IgD-negative memory B cell (primary cell): Measurements from ENCODE around the gene DGKK. TPM values are rescaled to one million over a fixed set of nuclear protein-coding genes. Genes with fewer than 3 reads are reported as not detected.
A peak's percentile ranks its signal among the peaks of the same experiment; 100 is the strongest.

ENCODE experiments used
- H3K27ac Mint-ChIP-seq, 3 donors: one replicate each; pipeline ENCODE4 v1.8.0; 2020 to 2022; ENCODE audit warnings: mild to moderate bottlenecking in 3 of 3, mixed read lengths in 3 of 3, moderate library complexity in 1 of 3
- H3K27me3 Mint-ChIP-seq: one replicate; pipeline ENCODE4 v1.8.0; 2021; ENCODE audit warnings: mixed read lengths
- H3K36me3 Mint-ChIP-seq: one replicate; pipeline ENCODE4 v1.8.0; 2020; ENCODE audit warnings: mild to moderate bottlenecking, mixed read lengths
- H3K4me1 Mint-ChIP-seq, 3 donors: one replicate each; pipeline ENCODE4 v1.8.0; 2020 to 2022; ENCODE audit warnings: mixed read lengths in 3 of 3, mild to moderate bottlenecking in 1 of 3
- H3K4me3 Mint-ChIP-seq, 4 donors: one replicate each; pipeline ENCODE4 v1.8.0; 2020 to 2022; ENCODE audit warnings: mild to moderate bottlenecking in 4 of 4, mixed read lengths in 4 of 4, moderate library complexity in 3 of 4
- H3K9me3 Mint-ChIP-seq, 3 donors: one replicate each; pipeline ENCODE4 v1.8.0; 2020 to 2021; ENCODE audit warnings: mixed read lengths in 3 of 3, mild to moderate bottlenecking in 1 of 3
- polyA plus RNA-seq: library from polyadenylated mRNA; unstranded; fragments of 300-500 nt; fragmentation: Illumina TruSeq; gene quantifications from one replicate; pipeline ENCODE4 v1.2.3, GENCODE V29; 2021

The DGKK gene
- polyA plus RNA-seq, 1 donor from 2014 or later: 0.05 TPM

- Mint-ChIP-seq H3K4me3 (no peak overlapping the region), H3K9me3 (no peaks in the 10 kb centered on the region), H3K27me3 (peaks cover 10% of the 10 kb centered on the region), H3K36me3 (peaks cover 2% of the 10 kb centered on the region), H3K4me1 (no peaks in the 10 kb centered on the region), H3K27ac (no peak overlapping the region)
Measured at GRCh38 chrX:50448565-50448964, 22.1 kb downstream of the DGKK start.

- Mint-ChIP-seq H3K27me3 (peaks cover 12% of the 10 kb centered on the region), H3K36me3 (peaks cover 2% of the 10 kb centered on the region), H3K27ac (no peak overlapping the region), H3K9me3 (no peaks in the 10 kb centered on the region), H3K4me3 (no peak overlapping the region), H3K4me1 (no peaks in the 10 kb centered on the region)
Measured at GRCh38 chrX:50447535-50447934, 23.1 kb downstream of the DGKK start.

DNA sequence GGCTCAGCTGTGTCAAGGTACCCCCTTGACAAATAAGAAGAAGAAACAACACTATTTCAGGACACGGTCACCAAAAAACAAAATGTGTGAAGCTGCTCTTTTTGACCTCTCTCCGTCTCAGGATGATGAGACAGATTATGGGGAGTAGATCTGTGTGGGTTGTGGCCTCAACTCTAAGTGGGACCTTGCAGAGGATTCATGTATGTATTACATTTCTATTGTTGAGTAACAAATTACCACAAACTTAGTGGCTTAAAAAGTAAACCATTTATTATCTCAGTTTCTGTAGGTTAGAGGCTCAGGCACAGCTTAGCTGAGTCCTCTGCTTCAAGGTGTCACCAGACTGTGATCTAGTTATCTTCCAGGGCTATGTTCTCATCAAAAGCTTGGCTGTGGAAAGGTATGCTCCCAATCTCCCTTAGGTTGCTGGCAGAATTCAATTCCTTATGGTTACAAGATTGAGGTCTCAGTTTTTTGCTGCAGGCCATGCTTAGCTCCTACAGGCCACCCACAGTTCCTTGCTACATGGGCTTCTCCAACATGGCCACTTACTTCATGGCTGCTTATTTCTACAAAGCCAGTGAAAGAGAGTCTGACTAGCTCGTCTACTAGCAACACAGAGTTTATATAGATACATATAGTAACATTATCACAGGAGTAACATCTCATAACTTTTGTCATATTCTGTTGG lies 28.1 kb downstream of the DGKK start:
- H3K27ac Mint-ChIP-seq: no peak overlapping the region
- no peak overlapping the region for H3K4me3 Mint-ChIP-seq
- no peaks in the 10 kb centered on the region for H3K9me3 Mint-ChIP-seq
- peaks cover 1% of the 10 kb centered on the region for H3K27me3 Mint-ChIP-seq
- no peaks in the 10 kb centered on the region for H3K36me3 Mint-ChIP-seq
- no peaks in the 10 kb centered on the region for H3K4me1 Mint-ChIP-seq

- H3K4me1 Mint-ChIP-seq: no peaks in the 10 kb centered on the region
- peaks cover 7% of the 10 kb centered on the region for H3K27me3 Mint-ChIP-seq
- no peaks in the 10 kb centered on the region for H3K9me3 Mint-ChIP-seq
- no peaks in the 10 kb centered on the region for H3K36me3 Mint-ChIP-seq
- no peak overlapping the region for H3K4me3 Mint-ChIP-seq
- no peak overlapping the region for H3K27ac Mint-ChIP-seq
Measured at GRCh38 chrX:50436797-50437196, 33.8 kb downstream of the DGKK start.

DNA sequence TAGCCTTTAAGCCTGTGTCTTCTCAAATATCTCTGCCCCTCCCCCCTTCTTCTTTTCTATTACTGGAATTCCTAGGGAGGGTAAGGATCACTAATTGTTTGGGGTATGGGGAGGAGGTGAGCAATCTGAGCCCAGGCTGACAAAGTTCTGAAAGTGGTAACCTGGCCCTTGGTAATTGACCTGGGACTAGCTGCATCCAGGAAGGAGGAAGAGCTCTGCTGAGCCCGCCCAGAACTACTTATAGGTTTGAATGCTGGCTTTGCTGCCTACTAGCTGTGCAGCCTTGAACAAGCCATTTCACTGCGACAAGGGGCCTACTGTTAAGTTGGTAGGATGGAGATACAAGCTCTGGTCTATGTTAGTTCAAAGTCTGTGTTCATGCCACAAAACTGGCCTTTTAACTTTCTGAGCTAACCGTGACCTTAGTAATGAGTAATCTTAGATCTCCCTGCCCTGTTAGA lies 37.8 kb downstream of the DGKK start:
- Mint-ChIP-seq H3K4me3 (no peak overlapping the region), H3K4me1 (no peaks in the 10 kb centered on the region), H3K27ac (no peak overlapping the region), H3K36me3 (no peaks in the 10 kb centered on the region), H3K9me3 (no peaks in the 10 kb centered on the region), H3K27me3 (peaks cover 8% of the 10 kb centered on the region)

GRCh38 chrX:50431623-50432022 lies 39.0 kb downstream of the DGKK start:
- Mint-ChIP-seq H3K36me3 (no peaks in the 10 kb centered on the region), H3K4me3 (no peak overlapping the region), H3K27me3 (peaks cover 8% of the 10 kb centered on the region), H3K27ac (no peak overlapping the region), H3K9me3 (no peaks in the 10 kb centered on the region), H3K4me1 (no peaks in the 10 kb centered on the region)

GRCh38 chrX:50430917-50431575 lies 39.6 kb downstream of the DGKK start:
- H3K9me3 Mint-ChIP-seq: no peaks in the 10 kb centered on the region

DNA sequence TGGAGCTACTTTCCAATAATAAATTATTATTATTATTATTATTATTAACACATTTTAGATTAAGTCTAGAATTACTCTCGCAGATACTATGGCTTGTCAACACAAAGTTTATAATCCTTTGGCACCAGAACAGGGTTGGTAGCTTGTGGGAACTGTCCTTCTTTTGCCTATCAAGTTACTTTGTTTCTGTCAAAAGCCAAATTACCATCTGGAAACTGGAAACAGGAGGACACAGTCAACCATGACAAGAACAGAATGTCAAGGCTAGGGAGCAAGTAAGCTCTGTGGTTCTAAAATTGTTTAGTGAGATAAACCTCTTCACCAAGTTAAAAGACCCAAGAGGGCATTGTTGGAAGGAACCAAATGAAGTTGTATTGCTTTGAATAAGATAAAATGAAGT lies 42.5 kb downstream of the DGKK start:
- Mint-ChIP-seq H3K36me3 (no peaks in the 10 kb centered on the region), H3K4me3 (no peak overlapping the region), H3K9me3 (no peaks in the 10 kb centered on the region), H3K27me3 (peaks cover 14% of the 10 kb centered on the region), H3K4me1 (no peaks in the 10 kb centered on the region), H3K27ac (no peak overlapping the region)

More at GRCh38 chrX:50430917-50431575, 39.6 kb downstream of the DGKK start:
- Mint-ChIP-seq H3K4me1 (no peaks in the 10 kb centered on the region), H3K4me3 (no peak overlapping the region), H3K27me3 (peaks cover 12% of the 10 kb centered on the region), H3K36me3 (no peaks in the 10 kb centered on the region), H3K27ac (no peak overlapping the region)

DNA sequence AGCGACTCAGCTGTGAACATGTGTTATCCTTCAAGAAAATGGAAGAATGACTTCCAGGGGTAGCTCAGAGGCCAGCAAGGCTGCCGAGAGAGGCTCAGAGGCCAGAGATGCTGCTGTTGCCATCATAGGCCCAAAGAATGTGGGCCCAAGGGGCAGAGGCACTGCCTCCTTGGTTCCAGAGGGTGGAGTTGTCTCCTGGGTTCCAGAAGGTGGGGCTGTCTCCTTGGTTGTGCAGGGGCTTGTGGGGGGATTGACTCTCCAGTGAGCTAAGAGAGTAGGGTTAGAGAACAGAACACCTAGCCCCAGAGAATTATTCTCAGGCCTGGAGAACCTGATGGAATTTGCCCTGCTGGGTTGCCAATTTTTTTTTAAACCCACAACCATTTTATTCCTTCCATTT lies 62.6 kb downstream of the DGKK start:
- H3K9me3 Mint-ChIP-seq: no peaks in the 10 kb centered on the region

DNA sequence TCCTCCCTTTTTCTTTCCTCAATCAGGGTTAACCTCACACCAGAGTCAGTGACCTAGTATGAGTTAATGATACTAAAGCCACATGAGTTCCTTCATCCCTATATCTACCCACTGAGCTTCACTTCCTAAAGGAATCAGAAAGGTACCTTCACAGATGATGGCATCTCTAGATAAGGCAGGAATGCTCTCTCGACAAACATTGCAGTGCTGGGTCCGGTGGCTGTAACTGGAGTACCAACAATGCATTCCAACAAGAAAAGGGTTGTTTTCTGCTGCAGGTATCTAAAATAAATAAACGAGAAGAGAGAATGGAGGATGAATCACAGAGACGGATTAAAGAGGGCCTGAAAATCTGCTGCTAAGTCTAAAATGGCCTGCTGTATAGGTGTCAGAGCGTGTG lies 66.7 kb downstream of the DGKK start:
- Mint-ChIP-seq H3K4me3 (no peak overlapping the region), H3K27ac (no peak overlapping the region), H3K9me3 (no peaks in the 10 kb centered on the region), H3K27me3 (peaks cover 4% of the 10 kb centered on the region), H3K36me3 (no peaks in the 10 kb centered on the region), H3K4me1 (no peaks in the 10 kb centered on the region)

More for the DNA sequence above, 62.6 kb downstream of the DGKK start:
- H3K27ac Mint-ChIP-seq: no peak overlapping the region
- no peaks in the 10 kb centered on the region for H3K36me3 Mint-ChIP-seq
- no peaks in the 10 kb centered on the region for H3K4me1 Mint-ChIP-seq
- H3K27me3 Mint-ChIP-seq: peaks cover 11% of the 10 kb centered on the region
- H3K4me3 Mint-ChIP-seq: no peak overlapping the region

DNA sequence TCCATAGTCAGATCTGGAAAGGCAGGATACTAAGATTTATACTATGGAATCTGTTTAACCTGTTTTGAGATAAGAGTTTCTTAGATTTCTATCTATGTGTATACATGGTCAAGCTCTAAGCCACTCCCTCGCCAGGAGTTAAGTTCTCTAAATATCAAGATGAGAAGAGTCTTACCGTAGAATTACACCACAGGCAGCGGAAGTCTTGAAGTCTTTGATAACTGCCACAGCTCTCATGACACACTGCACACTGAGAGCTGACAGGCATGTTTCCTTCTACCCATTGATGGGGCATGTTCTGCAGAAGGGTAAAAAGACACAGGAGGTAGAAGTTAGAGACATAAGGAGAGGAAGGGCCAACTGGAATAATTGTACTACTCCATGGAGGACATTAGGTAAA lies 67.7 kb downstream of the DGKK start:
- no peak overlapping the region for H3K4me3 Mint-ChIP-seq

GRCh38 chrX:50393902-50394301 lies 76.7 kb downstream of the DGKK start:
- H3K4me3 Mint-ChIP-seq: no peak overlapping the region
- H3K4me1 Mint-ChIP-seq: no peaks in the 10 kb centered on the region
- no peaks in the 10 kb centered on the region for H3K9me3 Mint-ChIP-seq
- H3K36me3 Mint-ChIP-seq: no peaks in the 10 kb centered on the region
- H3K27ac Mint-ChIP-seq: no peak overlapping the region
- H3K27me3 Mint-ChIP-seq: peaks cover 12% of the 10 kb centered on the region

More for the DNA sequence above, 67.7 kb downstream of the DGKK start:
- Mint-ChIP-seq H3K4me1 (no peaks in the 10 kb centered on the region), H3K27me3 (peaks cover 4% of the 10 kb centered on the region), H3K27ac (no peak overlapping the region), H3K9me3 (no peaks in the 10 kb centered on the region), H3K36me3 (no peaks in the 10 kb centered on the region)

DNA sequence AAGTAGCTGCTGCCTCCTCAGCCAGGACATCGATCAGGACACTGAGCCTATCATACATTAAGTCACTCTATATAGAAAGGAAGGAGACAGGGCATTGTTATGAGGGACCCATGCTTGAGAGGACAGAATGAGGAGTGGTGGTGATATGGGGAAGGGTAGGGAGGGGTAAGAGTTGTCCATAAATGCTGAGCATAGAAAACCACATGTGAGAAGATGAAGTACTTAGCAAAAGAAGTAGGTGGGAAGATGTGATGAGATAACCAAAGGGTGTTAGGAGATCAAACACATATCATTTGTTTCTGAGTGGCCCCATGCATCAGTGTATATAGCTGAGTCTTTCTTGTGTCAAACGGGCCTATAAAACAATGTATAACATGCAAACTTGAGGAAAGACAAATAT lies 84.1 kb downstream of the DGKK start:
- H3K9me3 Mint-ChIP-seq: peaks cover 0 to 2% (median 2%) of the 10 kb centered on the region in 3 donors

GRCh38 chrX:50381729-50382415 lies 88.8 kb downstream of the DGKK start:
- H3K27me3 Mint-ChIP-seq: peaks cover 4% of the 10 kb centered on the region
- no peaks in the 10 kb centered on the region for H3K36me3 Mint-ChIP-seq
- peaks cover 0 to 1% (median 0%) of the 10 kb centered on the region in 3 donors for H3K4me1 Mint-ChIP-seq
- H3K4me3 Mint-ChIP-seq: no peak overlapping the region
- H3K9me3 Mint-ChIP-seq: peaks cover 0 to 2% (median 2%) of the 10 kb centered on the region in 3 donors
- H3K27ac Mint-ChIP-seq: no peak overlapping the region

More for the DNA sequence above, 84.1 kb downstream of the DGKK start:
- Mint-ChIP-seq H3K36me3 (no peaks in the 10 kb centered on the region), H3K4me1 (no peaks in the 10 kb centered on the region), H3K27me3 (peaks cover 4% of the 10 kb centered on the region), H3K4me3 (no peak overlapping the region), H3K27ac (peak overlapping the region in 1 of 3 donors; percentile 51)

DNA sequence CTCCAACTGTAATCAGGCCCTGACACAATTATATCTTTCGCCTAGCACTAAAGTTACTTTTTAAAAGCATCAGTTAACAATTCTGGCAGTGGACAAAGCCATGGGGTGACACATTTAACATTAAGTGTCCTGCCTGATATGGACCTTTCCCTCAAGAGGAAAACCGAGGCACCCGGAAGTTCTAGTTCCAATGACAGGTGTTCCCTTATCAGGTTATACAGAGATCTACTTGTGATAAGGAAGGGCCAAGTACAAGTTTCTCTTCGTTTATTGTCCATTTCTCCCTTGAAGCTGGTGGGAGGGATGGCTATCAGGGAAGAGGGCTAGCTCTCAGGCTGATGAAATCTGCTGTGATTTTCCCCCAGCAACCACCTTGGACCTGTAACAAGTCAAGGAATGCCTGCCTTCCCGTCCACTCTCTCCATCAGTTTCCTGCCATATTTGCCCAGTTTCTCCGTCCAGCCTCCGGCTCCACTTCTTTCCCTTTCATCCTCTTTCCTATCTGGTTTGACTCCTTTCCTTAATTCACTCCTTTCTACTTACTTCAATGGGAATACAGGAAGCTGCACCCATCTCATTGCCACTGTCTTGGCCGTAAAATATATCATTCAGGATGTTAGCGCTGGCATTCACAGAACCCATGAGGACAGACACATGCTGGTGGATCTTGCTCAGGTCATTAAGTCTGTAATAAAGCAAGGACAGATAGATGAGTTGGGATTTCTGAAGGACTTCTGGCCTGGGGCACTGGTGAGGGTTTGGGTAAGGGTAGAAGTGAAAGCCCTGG lies 95.0 kb downstream of the DGKK start:
- Mint-ChIP-seq H3K27ac (no peak overlapping the region), H3K36me3 (no peaks in the 10 kb centered on the region), H3K4me1 (peaks cover 0 to 1% (median 0%) of the 10 kb centered on the region in 3 donors), H3K9me3 (no peaks in the 10 kb centered on the region), H3K4me3 (no peak overlapping the region), H3K27me3 (peaks cover 9% of the 10 kb centered on the region)
